Neuronal stem cell (in vitro differentiated cells): ENCODE results near the gene PACS2.
"Not testable (repeated sequence)": the region's sequence is repeated elsewhere in the genome, so short reads cannot be mapped to it uniquely, and the experiment has no call there.

Experiments used
- DNase-seq: peaks from one replicate; pipeline ENCODE4 v3.0.0-alpha.2; 2013; ENCODE audit warnings: low spot score
- H2AFZ ChIP-seq: one replicate; pipeline ENCODE4 v1.6.1; 2013; ENCODE audit warnings: mild to moderate bottlenecking, low read length, inconsistent platforms
- H2AK5ac ChIP-seq: 2 replicates; pipeline ENCODE4 v1.6.1; 2013; ENCODE audit warnings: low read depth, mild to moderate bottlenecking, inconsistent platforms, low read length, moderate library complexity, mixed read lengths
- H2BK120ac ChIP-seq: 2 replicates; pipeline ENCODE4 v1.6.1; 2013; ENCODE audit warnings: low read depth, mild to moderate bottlenecking, inconsistent platforms, low read length, moderate library complexity, mixed read lengths
- H2BK12ac ChIP-seq: one replicate; pipeline ENCODE4 v1.6.1; 2013; ENCODE audit warnings: low read length, inconsistent platforms
- H2BK15ac ChIP-seq: 2 replicates; pipeline ENCODE4 v1.6.1; 2013; ENCODE audit warnings: mild to moderate bottlenecking, low read length, inconsistent platforms, mixed read lengths
- H2BK5ac ChIP-seq: one replicate; pipeline ENCODE4 v1.6.1; 2013; ENCODE audit warnings: inconsistent platforms, mild to moderate bottlenecking, low read length, moderate library complexity
- H3K14ac ChIP-seq: one replicate; pipeline ENCODE4 v1.6.1; 2013; ENCODE audit warnings: low read length, inconsistent platforms
- H3K18ac ChIP-seq: 2 replicates; pipeline ENCODE4 v1.6.1; 2013; ENCODE audit warnings: low read length, inconsistent platforms
- H3K23ac ChIP-seq: 2 replicates; pipeline ENCODE4 v1.6.1; 2013; ENCODE audit warnings: low read depth, mild to moderate bottlenecking, mixed read lengths, low read length, inconsistent platforms; ENCODE audit not compliant: poor library complexity
- H3K27ac ChIP-seq: replicated peaks from 3 replicates; pipeline ENCODE4 v1.5.1; 2013; ENCODE audit warnings: low read length, inconsistent platforms
- H3K27me3 ChIP-seq, 3 experiments: 2 replicates each; pipeline ENCODE4 v1.6.1; 2013; ENCODE audit warnings: low read length in 3 of 3, mild to moderate bottlenecking in 2 of 3, inconsistent platforms in 1 of 3, low read depth in 1 of 3, mixed read lengths in 1 of 3, moderate library complexity in 1 of 3; ENCODE audit not compliant: control insufficient read depth in 3 of 3, insufficient read depth in 3 of 3
- H3K36me3 ChIP-seq, 2 donors: replicated peaks in 1 of 2; 2 replicates each; pipeline ENCODE4 v1.6.1; 2013; ENCODE audit warnings: low read length in 2 of 2; ENCODE audit not compliant: control insufficient read depth in 2 of 2, insufficient read depth in 2 of 2
- H3K4ac ChIP-seq: 2 replicates; pipeline ENCODE4 v1.6.1; 2013; ENCODE audit warnings: inconsistent platforms, mild to moderate bottlenecking, low read length, moderate library complexity
- H3K4me1 ChIP-seq, 2 donors: 1 replicate in 1 of 2; 2 replicates in 1 of 2; pipeline ENCODE4 v1.6.1; 2013; ENCODE audit warnings: low read length in 2 of 2, low read depth in 1 of 2; ENCODE audit not compliant: control insufficient read depth in 2 of 2, insufficient read depth in 1 of 2
- H3K4me2 ChIP-seq: one replicate; pipeline ENCODE4 v1.6.1; 2013; ENCODE audit warnings: mild to moderate bottlenecking, low read length, inconsistent platforms; ENCODE audit not compliant: insufficient read depth, poor library complexity, severe bottlenecking
- H3K4me3 ChIP-seq, 2 donors: 2 replicates each; pipeline ENCODE4 v1.5.1; 2013; ENCODE audit warnings: low read length in 2 of 2, mild to moderate bottlenecking in 2 of 2, inconsistent platforms in 1 of 2, moderate library complexity in 1 of 2
- H3K79me1 ChIP-seq: one replicate; pipeline ENCODE4 v1.6.1; 2013; ENCODE audit warnings: low read depth, mild to moderate bottlenecking, inconsistent platforms, low read length, moderate library complexity
- H3K9ac ChIP-seq: one replicate; pipeline ENCODE4 v1.6.1; 2013; ENCODE audit warnings: mild to moderate bottlenecking, low read depth, low read length, inconsistent platforms; ENCODE audit not compliant: poor library complexity
- H3K9me3 ChIP-seq, 2 donors: replicated peaks in 1 of 2; 2 replicates each; pipeline versions ENCODE3 to v1.6.1; 2013; ENCODE audit warnings: low read length in 2 of 2, mild to moderate bottlenecking in 2 of 2, inconsistent platforms in 1 of 2, low read depth in 1 of 2, mixed read lengths in 1 of 2, moderate library complexity in 1 of 2; ENCODE audit not compliant: control insufficient read depth in 2 of 2, insufficient read depth in 1 of 2
- H4K8ac ChIP-seq: one replicate; pipeline ENCODE4 v1.6.1; 2013; ENCODE audit warnings: low read depth, mild to moderate bottlenecking, inconsistent platforms, low read length, moderate library complexity
- H4K91ac ChIP-seq: one replicate; pipeline ENCODE4 v1.6.1; 2013; ENCODE audit warnings: low read length, low read depth, mild to moderate bottlenecking, inconsistent platforms; ENCODE audit not compliant: poor library complexity
- WGBS, 2 donors: extraction: QIAGEN DNeasy Blood & Tissue Kit; methylation state at CpG; one replicate each; pipeline ENCODE4 v1.1.7; 2013; ENCODE audit warnings: missing lambda C conversion rate in 2 of 2, mixed read lengths in 1 of 2; ENCODE audit not compliant: insufficient read length in 2 of 2, insufficient replicate concordance in 1 of 2; ENCODE audit errors: extremely low coverage in 2 of 2; 5-methylcytosine and 5-hydroxymethylcytosine counted together

Gene PACS2

DNA sequence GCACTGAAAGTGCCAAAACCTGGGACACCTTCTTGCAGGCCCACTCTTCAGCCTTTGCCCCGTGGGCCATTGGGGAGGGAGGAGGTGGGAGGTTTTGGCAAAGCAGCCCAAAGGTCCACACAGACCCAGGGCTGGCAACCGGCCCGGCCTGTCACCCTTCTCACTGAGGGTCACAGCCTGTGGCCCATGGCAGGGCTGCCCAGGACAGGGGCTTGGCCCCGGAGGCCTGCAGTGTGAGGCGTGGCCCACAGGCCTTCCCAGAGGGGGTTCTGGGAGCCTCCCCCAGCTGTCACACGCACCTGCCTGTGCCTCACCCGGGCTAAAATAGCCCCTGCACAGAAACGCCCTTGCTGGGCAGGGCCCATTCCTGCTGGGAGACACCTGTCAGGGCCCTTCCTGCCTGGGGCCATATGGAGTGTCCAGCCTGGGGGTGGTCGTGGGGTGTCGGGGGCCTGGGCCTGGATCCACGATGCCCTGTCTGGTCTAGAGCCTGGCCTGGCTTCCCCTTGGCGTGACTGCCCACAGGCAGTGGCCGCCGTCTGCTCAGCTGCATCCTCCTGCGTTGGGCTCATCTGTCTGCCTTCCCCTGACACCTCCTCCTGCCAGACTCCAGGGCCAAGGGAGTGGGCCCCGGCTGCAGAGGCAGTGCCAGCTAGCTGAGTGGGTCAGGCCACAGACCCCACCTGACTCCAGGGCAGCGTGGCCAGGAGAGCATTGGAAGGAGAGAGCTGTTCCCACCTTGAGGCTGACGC is 19.2 kb downstream of the PACS2 start:
- peaks cover 0 to 7% of the 10 kb centered on the region in 2 donors for H3K9me3 ChIP-seq
- H3K4me1 ChIP-seq: peaks cover 10 to 16% of the 10 kb centered on the region in 2 donors
- H2AK5ac ChIP-seq: no peak overlapping the region
- no peak overlapping the region for H2BK15ac ChIP-seq
- DNase-seq: no peak
- H4K91ac ChIP-seq: no peak overlapping the region
- H3K9ac ChIP-seq: peak overlapping the region; percentile 5
- peaks cover 3% of the 10 kb centered on the region for H3K79me1 ChIP-seq
- WGBS, 2 donors: no CpG with 5 or more reads among the region's 18 CpGs
- no peak overlapping the region for H3K4ac ChIP-seq
- H3K4me2 ChIP-seq: no peak overlapping the region
- peak overlapping the region; percentile 16 for H3K18ac ChIP-seq
- no peak overlapping the region for H3K27ac ChIP-seq
- no peaks in the 10 kb centered on the region for H3K27me3 ChIP-seq
- peak overlapping the region; percentile 22 for H3K14ac ChIP-seq
- peak overlapping the region; percentile 6 for H4K8ac ChIP-seq
- no peak overlapping the region for H2BK5ac ChIP-seq
- peak overlapping the region; percentile 87 for H3K23ac ChIP-seq
- peak overlapping the region in 1 of 2 donors; percentile 23 for H3K4me3 ChIP-seq
- no peak overlapping the region for H2BK120ac ChIP-seq
- no peak overlapping the region for H2BK12ac ChIP-seq
- peaks cover 0 to 7% of the 10 kb centered on the region in 2 donors for H3K36me3 ChIP-seq
- H2AFZ ChIP-seq: no peak overlapping the region

GRCh38 chr14:105334383-105335230 is 20.1 kb downstream of the PACS2 start:
- Histone ChIP-seq H4K91ac (no peak overlapping the region), H2BK12ac (peak overlapping the region; percentile 44), H3K4ac (peak overlapping the region; percentile 3), H3K18ac (peak overlapping the region; percentile 30), H3K27ac (no peak overlapping the region), H2BK15ac (no peak overlapping the region), H2BK5ac (no peak overlapping the region), H2BK120ac (no peak overlapping the region), H3K27me3 (no peaks in the 10 kb centered on the region), H3K79me1 (peaks cover 3% of the 10 kb centered on the region), H2AFZ (no peak overlapping the region), H3K9me3 (peaks cover 0 to 7% of the 10 kb centered on the region in 2 donors), H3K9ac (no peak overlapping the region), H3K4me2 (no peak overlapping the region), H3K36me3 (peaks cover 0 to 7% of the 10 kb centered on the region in 2 donors), H3K4me3 (no peak overlapping the region), H3K14ac (peak overlapping the region; percentile 60), H3K23ac (peak overlapping the region; percentile 11), H4K8ac (peak overlapping the region; percentile 86), H2AK5ac (no peak overlapping the region), H3K4me1 (peaks cover 9% of the 10 kb centered on the region in 2 donors)
- DNase-seq: no peak
- no CpG with 5 or more reads among the region's 17 CpGs for WGBS, 2 donors

- not testable (repeated sequence) for H2AK5ac ChIP-seq, H3K36me3 ChIP-seq, H3K4me2 ChIP-seq, H3K23ac ChIP-seq, H3K27me3 ChIP-seq, H3K9me3 ChIP-seq, H4K8ac ChIP-seq, H3K9ac ChIP-seq, H3K4me1 ChIP-seq, H2BK5ac ChIP-seq, H2BK120ac ChIP-seq, H2BK12ac ChIP-seq, H2AFZ ChIP-seq, H3K4me3 ChIP-seq, H3K79me1 ChIP-seq, DNase-seq, H3K4ac ChIP-seq, H3K18ac ChIP-seq, H3K27ac ChIP-seq, H2BK15ac ChIP-seq, H4K91ac ChIP-seq
- H3K14ac ChIP-seq: peak overlapping the region; percentile 60
- WGBS, 2 donors: no CpG with 5 or more reads among the region's 22 CpGs
Observed at GRCh38 chr14:105335231-105335542, 20.6 kb downstream of the PACS2 start.
